ENCODE measurements around the gene LRRTM3. TPM values are rescaled to one million over a fixed set of nuclear protein-coding genes. Genes with fewer than 3 reads are reported as not detected.

LRRTM3 gene
- total RNA-seq: 0.13 TPM in 1 of 2 replicates, not detected in the other

DNA sequence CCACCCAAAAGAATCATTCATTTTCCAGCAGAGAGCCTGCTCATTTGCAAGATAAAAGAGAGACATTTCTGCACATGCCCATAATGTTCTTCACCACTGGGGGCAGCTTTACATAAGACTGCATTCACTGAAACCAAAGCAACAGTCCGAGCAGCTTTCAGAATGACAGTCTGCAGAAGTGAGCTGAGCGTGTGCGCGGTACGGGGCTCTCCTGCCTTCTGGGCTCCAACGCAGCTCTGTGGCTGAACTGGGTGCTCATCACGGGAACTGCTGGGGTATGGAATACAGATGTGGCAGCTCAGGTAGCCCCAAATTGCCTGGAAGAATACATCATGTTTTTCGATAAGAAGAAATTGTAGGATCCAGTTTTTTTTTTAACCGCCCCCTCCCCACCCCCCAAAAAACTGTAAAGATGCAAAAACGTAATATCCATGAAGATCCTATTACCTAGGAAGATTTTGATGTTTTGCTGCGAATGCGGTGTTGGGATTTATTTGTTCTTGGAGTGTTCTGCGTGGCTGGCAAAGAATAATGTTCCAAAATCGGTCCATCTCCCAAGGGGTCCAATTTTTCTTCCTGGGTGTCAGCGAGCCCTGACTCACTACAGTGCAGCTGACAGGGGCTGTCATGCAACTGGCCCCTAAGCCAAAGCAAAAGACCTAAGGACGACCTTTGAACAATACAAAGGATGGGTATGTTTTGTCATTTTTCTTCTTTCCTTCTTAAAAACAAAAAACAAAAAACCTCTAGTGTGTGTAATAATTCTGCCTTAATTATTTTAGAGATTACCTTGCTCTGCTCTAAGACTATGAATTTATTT, at the start of gene LRRTM3:
TSS of gene LRRTM3 (plus strand) at position 141 of the 820 bp plus-strand sequence.

All from epithelial cell of alveolus of lung (primary cell).